Stimulated activated CD8-positive, alpha-beta memory T cell treated with anti-CD3 and anti-CD28 coated beads, Interleukin-12 subunit alpha, Interleukin-12 subunit beta, amount 100 ng/mL, for 24 hours (primary cell): ENCODE results near the gene IRF3.

Experiments used
- DNase-seq: peaks from one replicate; pipeline ENCODE4 v3.0.0-alpha.2; 2020; ENCODE audit errors: extremely low read depth

The IRF3 gene

DNA sequence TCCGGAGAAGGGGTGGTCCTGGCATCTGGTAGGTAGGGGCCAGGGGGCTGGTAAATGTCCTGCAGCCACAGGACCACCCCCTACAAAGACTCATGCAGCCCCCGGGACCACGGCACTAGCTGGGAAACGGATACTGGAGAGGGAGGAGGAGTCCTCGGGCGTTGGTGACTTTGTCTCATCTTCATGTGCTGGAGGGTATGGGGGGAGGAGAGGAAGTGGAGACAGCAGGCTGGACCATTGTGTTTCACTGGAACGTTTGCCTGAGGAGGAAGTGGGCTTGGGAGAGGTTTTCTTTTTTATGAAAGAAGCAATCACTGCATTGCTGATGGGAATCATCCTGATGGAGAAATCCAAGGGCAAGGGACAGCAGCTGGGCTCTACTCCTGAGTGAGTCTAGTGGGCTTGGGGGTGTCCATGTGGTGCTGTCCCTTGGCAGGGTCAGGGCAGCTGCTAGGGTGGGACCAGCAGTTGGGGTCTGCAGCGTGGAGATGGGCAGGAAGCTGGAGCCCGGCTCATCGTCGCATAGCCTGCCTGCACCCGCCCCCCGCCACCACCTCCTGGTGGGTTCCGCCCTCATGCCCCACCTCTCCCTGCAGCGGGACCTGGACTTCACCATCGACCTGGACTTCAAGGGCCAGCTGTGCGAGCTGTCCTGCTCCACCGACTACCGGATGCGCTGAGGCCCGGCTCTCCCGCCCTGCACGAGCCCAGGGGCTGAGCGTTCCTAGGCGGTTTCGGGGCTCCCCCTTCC is 22.1 kb upstream of the IRF3 start:
- DNase-seq: no peak

DNA sequence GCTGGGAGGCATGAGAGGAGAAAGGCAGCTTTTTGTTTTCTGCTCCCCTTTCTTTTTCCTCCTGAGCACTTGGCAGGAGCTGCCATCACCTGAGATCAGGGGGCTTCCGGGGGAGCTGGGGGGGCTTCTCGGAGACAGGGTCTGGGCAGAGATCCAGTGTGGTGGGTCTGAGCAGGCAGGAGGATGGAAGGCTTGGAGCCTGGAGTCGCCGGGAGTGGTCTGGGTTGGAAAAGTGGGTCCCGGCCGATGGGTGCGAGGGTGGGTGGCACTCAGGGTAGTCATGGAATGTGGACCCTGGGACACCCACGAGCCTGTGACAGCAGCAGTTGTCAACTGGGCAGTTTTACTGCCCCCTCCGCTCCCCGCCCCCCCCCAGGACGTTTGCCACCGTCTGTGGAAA is 21.5 kb upstream of the IRF3 start:
- no peak for DNase-seq

DNA sequence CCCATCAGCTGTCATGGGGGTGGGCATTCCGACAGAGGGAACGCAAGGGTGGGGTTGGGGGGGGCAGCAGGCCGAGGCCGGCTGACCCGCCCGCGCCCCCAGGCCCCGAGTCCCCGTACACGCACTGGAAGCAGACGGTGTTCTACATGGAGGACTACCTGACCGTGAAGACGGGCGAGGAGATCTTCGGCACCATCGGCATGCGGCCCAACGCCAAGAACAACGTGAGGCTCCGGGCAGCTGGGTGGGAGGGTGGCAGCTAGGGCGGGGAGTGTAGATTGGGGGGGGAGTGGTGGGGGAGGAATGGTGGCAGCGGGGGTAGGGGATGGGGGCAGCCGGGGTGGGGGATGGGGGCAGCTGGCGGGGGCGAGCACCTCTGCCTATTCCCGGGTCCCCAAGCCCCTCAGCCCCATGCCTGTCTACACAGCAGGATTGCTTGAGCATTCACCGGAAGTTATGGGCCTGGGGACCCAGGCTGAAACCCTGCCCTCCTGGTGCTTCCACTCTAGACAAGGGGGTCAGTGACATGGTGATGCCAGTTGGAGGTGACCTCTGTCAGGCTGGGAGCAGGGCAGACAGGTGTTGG is 20.9 kb upstream of the IRF3 start:
- DNase-seq: no peak

DNA sequence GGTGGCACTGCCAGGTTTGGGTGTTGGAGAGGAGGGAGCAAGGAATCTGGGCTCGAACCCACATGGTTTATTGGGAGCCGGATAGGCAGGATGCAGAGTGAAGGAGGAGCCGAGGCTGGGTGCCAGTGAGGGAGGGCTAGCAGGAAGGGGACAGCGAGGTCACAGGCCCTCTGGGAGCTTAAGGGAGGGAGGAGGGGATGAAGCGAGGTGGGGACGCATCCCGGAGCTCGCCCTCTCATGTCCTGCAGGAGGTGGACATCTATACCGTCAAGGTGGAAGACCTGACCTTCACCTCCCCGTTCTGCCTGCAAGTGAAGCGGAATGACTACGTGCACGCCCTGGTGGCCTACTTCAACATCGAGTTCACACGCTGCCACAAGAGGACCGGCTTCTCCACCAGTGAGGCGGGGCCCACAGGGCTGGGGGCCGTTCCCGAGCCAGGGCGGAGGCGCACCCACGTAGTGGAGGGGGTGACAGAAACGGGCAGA is 20.2 kb upstream of the IRF3 start:
- DNase-seq: no peak

DNA sequence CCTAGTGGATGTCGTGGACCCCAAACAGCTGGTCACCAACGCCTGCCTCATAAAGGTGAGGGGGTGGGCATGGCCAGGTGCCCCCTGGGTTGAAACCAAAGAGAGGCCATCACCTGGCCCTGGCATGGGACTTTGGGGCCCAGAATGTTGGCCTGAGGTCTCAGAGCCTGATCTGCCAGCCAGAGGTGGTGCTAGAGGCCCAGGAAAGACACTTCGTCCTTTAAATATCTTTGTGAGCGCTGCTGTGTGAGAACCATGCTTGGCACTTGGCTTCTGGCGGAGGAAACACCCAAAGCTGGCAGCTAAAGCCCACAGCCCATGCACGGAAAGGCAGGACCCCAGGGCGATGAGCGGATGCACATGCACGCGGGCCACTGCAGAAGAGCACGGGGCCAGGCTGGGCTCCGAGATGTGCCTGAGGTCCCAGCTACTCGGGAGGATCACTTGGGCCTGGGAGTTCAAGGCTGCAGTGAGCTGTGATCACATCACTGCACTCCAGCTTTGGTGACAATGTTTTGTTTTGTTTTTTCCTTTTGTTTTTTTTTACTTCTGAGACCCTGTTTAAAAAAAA is 19.4 kb upstream of the IRF3 start:
- no peak for DNase-seq

DNA sequence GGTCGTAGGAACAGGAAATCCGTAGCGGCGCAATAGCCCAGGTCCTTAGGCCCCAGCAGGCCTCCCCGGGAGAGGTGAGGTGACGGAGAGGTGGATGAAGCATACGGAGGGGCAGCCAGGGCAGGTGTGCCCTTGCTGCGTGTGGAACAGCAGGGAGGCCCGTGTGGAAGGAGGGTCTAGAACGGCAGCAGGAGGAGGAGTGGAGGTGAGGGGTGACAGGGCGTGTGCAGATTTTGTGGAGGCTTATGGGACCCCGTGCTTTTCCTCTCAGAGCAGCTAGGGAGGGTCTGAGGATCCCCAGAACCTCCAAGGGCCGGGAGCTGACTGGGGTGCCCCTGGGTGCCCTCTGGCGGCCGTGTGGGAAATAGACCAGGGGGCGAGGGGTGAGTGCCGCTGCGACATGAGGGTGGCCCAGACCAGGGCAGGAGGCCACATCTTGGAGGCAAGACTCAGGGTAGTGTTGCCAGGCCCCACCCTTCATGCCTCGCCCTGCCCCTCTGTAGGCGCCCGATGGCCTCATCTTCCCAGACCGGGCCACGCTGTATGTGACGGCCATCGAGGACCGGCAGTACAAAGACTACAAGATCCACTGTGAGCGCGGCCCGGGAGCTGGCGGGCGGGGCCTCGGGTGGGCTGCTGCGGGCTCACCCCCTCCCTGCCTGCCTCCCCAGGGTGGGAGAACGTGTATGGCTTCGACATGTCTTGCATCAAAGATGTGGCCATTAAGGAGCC is 18.8 kb upstream of the IRF3 start:
- DNase-seq: no peak

DNA sequence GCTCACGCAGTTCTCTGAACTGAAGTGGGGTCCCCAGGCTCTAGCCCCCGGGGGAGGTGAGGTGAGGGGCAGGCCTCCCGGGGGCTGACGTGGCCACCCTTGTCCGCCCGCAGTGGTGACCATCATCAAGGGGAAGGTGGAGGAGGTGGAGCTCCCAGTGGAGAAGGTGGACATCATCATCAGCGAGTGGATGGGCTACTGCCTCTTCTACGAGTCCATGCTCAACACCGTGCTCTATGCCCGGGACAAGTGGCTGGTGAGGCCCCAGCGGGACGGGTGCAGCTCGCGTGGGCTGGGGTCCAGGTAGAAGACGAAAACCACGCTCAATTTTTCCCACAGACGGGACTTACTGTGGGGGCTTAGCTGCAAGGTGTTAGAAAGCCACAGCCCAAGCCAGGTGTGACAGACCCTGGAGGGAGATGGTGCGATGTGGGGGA is 18.2 kb upstream of the IRF3 start:
- no peak for DNase-seq

DNA sequence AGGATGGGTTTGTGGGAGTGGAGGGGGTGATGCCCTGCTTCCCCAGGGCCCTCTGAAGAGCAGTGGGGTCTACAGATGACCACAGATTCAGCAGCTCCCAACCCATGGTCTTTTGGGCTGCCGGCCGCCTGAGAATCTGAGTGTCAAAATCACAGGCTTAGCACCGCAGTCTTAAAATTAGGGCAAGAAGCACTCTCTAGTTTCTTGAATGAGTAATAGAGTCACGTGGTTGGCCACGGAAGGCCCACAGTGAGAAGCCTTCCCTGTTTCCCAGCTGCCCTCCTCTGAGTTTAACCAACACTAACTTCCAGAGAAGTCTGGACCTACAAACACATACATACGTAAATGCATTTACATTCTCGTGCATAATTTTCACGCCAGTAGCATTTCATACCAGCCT is 16.6 kb upstream of the IRF3 start:
- no peak for DNase-seq

DNA sequence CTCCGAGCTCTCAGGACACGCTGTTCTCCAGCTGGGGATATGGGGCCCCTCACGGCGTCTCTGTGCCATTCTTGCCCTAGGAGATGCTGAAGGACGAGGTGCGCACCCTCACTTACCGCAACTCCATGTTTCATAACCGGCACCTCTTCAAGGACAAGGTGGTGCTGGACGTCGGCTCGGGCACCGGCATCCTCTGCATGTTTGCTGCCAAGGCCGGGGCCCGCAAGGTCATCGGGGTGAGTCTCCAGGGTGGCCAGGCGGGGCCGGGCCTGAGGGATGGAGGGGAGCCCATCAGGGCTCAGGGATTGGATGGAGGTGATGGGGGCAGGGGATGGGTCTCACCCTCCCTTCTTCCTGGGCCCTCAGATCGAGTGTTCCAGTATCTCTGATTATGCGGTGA is 16.2 kb upstream of the IRF3 start:
- no peak for DNase-seq

DNA sequence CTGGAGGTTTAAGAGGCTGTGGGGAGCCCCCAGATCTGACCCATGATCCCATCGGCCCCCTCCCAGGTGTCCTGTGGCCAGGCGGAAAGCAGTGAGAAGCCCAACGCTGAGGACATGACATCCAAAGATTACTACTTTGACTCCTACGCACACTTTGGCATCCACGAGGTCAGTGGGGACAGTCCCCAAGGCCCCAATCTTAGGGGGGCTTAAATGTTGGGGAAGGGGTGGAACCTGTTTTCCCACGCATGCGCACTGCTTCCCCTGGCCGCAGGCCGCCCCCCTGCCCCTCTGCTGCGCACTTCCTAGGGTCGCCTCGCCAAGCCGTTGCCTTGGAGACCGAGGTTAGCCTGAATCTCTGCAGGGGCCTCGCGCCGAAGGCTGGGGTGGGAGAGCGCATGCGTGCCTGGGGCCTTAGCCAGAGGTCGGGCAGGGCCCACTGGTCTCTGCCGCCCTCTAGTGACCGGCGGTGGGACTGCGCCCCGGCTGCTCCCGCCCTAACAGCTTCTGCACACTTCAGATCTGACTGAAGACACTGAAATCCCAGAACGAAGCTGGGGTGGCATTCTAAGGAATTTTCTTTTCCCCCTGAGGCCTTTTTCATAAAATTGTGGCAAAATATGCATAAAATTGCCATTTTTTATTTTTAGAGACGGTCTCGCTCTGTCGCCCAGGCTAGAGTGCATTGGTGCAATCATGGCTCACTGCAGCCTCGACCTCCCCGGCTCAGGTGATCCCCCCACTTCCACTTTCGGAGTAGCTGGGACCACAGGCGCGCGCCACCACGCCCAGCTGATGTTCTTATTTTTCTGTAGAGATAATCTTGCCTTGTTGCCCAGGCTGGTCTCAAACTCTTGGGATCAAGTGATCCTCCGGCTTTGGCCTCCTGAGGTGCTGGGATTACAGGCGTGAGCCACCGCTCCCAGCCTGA is 15.0 kb upstream of the IRF3 start:
- DNase-seq: peak; percentile 87

DNA sequence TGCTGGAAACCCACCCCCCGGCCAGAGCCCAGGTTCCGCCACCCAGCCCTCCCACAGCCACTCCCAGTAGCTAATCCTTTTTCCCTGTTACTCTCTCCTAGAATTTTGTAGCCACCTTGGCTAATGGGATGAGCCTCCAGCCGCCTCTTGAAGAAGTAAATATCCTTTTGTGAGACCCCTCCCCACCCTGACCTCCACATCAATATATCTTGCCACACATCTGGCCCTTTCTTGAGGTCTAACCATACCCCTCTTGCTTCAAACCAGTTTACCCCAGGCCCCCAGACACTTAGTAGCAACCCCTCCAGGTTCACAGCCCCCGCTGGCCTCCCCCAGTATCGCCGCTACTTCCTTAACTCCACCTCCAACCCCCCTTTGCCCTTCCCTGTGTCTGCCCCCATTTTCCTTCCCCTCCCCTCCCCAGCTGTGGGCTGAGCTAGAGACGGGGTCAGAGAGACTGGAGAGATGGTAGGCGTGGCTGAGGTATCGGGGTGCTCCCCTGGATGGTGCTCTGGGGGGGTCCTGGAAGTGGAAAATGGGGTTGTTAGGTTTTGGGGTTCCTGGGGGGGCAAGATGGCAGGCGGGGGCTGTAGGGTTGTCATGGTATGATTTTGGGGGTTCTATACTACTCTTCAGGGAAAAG is 14.2 kb upstream of the IRF3 start:
- DNase-seq: no peak

DNA sequence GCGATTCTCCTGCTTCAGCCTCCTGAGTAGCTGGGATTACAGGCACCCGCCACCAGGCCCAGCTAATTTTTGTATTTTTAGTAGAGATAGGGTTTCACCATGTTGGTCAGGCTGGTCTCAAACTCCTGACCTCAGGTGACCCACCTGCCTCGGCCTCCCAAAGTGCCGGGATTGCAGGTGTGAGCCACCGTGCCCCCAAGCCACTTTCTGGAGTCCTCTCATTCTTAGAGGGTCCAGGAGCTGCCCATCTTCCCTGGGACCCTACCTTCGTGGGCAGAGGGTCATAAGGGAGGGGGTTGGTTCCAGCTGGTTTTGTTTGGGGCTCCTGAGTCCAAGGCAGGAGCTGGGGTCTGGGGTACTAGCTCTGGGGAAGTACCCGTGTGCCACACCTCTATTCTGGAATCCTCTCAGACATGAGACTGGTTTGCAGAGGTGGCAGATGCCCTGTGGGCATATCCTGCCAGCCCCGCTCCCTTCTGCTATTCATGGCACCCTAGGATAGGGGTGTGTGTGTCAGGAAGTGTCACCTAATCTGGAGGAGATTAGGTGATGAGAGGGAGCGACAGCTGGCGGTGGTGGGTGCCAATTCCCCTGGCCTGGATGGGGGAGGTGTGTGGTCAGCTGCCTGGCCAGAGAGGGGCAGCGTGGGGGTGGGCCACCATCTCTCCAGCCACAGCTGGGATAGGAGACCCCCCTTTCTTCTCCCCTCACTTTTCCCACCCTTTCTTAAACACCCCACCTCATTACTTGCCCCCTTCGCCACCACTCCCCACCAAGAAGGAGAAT is 13.5 kb upstream of the IRF3 start:
- no peak for DNase-seq

DNA sequence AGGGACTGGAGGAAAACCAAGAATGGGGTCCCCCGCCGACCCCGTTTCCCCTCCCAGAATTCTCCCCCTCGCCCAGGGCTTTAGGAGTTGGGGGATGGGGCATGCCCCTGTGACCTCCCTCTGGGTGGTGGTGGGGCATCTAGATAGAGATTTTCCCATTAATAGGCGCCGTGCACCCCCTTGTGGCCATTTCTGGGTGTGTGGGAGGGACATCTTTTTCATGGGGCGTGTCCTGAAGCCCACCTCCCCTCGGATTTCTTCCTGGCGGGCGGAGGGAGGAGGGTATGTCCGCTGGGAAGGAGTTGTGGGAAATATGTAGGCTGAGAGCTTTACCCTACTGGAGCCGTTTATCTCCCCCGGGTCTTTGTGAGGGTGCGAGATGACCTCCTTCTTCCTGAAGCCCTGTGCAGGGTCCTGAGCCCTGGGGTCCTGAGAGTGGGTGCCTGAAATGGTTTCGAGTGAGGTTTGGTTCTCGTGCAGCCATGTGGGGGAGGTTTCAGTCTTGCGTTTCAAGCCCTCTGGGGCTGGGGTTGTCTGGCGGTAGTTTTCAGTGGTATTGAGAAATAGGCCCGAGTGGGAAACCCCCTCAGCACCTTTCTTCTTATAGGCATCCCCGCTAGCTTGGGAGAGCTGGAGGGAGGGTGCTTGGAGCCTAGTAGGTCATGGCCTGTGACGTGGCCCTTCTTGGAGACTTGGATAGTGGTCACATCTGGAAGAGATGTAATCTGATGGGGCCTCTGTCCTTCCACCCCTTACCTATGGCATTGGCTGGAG is 12.4 kb upstream of the IRF3 start:
- DNase-seq: no peak

DNA sequence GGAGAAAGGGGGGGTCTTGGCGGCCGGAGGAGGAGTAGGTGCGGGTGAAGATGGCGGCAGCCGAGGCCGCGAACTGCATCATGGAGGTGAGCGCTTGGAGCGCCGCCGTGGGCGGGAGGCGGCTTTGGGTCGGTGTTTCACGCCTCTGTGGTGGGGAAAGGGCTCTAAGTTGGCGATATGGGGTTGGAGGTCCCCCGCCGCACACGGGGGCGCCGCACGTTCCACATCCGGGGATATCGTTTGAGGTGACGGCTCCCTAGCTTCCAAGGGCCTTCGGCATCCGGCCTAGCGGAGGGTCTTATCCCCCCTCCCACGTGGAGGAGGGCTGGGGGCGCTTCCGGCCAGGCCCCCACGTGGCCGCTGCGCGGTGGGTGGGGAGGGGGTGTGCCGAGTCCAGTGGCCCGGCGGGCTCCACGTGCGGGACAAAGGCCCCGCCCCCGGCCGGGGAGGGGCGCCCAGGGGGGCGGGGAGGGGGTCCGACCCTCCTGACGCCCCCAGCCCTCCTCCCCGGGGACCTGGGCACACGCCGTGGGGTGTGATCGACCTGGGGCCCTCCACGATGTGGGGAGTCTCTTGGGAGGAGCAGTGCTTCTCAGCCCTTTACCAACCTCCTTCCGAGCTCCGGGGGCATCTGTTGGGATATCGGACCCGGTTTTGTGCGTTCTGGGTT is 11.7 kb upstream of the IRF3 start, which contains the start of gene PRMT1:
Gene PRMT1 (plus strand): TSS at position 41 of the 670 bp plus-strand sequence. CDS start 10 bp downstream, at position 51.
- no peak for DNase-seq

DNA sequence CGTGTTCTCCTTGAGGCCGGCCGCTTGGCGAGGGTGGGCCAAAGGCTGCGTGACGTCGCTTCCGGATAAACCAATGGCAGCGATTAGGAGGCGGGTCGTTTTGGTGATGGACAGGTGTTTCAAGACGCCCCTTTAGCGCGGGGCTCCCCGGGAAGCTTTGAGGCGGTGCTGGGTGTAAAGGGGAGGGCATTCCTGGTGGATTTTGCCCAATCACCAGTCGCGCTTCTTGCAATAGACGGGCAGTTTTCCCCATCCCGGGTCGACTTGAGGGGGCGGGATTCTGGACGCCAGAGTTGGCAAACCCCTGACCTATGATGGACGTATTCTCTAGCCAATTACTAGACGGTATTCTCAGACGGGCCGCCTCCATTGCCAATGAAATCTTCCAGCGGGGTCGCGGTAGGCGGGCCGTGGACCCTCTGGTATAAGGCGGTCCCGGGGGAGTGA is 11.2 kb upstream of the IRF3 start:
- peak; percentile 97 for DNase-seq

DNA sequence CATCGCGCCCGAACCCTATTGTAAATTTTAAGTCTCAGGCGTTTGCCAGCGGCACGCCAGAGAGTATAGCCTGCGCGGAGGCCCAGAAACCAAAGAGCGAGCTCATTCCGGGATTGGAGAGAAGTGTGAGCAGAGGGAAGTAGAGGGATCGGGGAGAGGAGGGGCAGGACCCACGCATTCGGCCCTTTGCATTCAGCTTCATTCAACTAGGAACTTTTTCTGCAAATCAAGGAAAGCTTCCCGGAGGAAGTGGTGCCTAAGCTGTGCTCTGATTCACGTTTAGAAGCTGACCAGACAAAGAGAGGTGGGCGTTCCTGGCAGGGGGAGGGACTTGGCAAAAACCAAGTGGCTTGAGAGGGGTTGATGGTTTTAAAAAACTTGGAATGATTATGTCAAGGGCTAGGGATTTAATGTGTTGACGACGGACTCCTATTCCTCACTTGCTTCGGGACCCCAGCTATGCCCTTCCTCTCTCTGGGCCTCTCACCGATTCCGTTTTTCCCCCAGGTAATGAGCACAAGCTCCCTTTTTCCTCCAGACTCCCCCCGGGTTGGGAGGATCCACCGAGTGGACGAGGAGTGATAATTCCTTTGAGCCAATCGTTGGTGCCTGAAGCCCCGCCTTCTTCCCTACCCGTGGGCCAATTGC is 10.6 kb upstream of the IRF3 start:
- no peak for DNase-seq

DNA sequence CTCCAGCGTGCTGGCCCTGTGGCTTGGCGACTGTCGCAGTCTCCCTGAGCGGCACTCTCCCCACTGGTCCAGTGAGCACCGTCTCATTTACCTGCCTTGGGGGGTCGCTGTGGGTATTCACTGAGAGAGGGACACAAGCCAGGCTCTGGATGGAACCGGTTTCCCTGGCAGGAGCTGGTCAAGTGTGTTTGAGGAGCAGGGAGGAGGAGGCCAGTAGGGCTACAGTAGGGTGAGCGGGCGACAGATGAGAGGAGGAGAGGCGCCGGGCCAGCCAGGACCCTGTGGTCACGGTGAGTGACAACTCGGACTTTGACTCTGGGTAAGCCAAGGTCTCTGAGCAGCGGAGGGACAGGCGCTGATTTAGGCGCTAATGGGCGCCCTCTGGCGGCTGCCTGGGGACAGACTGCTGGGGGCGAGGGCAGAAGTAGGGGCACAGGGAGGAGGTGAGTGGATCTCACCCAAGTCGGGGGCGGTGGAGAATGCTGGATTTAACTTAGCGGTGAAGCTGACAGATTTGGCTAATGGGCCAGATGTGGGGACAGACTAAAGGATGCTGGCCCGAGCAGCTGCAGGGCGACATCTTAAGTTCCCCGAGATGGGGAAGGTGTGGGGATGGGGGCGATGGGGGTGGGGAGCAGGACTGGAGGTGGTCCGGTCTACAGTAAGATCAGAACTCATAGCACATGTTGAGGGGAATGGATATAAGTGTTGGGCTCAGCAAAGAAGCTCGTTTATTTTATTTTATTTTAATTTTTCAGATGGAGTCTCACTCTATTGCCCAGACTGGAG is 6.7 kb upstream of the IRF3 start:
- no peak for DNase-seq
